ENCODE measurements around the gene MXRA8.

MXRA8 gene

GRCh38 chr1:1304331-1305299 lies 53.7 kb downstream of the MXRA8 start:
- H3K9me3 ChIP-seq (ENCODE audit: insufficient read depth, low read depth, low read length) = no peaks in the 10 kb centered on the region
- H3K36me3 ChIP-seq (ENCODE audit: insufficient read depth, low read depth, low read length) = no peaks in the 10 kb centered on the region
- peaks cover 8% of the 10 kb centered on the region; the same call in 1 of the 2 replicates for H3K27me3 ChIP-seq (ENCODE audit: insufficient read depth, low read length)
- H3K9ac ChIP-seq (ENCODE audit: low read depth, low read length) = peak overlapping the region; percentile 40; the same call in 1 of the 2 replicates
- H3K4me1 ChIP-seq (ENCODE audit: insufficient read depth, low read length) = peaks cover 11% of the 10 kb centered on the region
- H3K4me3 ChIP-seq (ENCODE audit: low read length) = peak overlapping the region; percentile 17; the same call in 1 of the 2 replicates
- no peak overlapping the region for H3K27ac ChIP-seq (ENCODE audit: low read length)

- H3K27ac ChIP-seq (ENCODE audit: low read length) = no peak overlapping the region
- H3K27me3 ChIP-seq (ENCODE audit: insufficient read depth, low read length) = peaks cover 8% of the 10 kb centered on the region; the same call in 1 of the 2 replicates
- H3K4me1 ChIP-seq (ENCODE audit: insufficient read depth, low read length) = peaks cover 11% of the 10 kb centered on the region
- H3K4me3 ChIP-seq (ENCODE audit: low read length) = no peak overlapping the region
- H3K36me3 ChIP-seq (ENCODE audit: insufficient read depth, low read depth, low read length) = no peaks in the 10 kb centered on the region
- H3K9me3 ChIP-seq (ENCODE audit: insufficient read depth, low read depth, low read length) = no peaks in the 10 kb centered on the region
- H3K9ac ChIP-seq (ENCODE audit: low read depth, low read length) = no peak overlapping the region
Measured at GRCh38 chr1:1303736-1304135, 54.6 kb downstream of the MXRA8 start.

- Histone ChIP-seq H3K27me3 (ENCODE audit: insufficient read depth, low read length) (peaks cover 8% of the 10 kb centered on the region; the same call in 1 of the 2 replicates), H3K9ac (ENCODE audit: low read depth, low read length) (no peak overlapping the region), H3K4me1 (ENCODE audit: insufficient read depth, low read length) (peaks cover 11% of the 10 kb centered on the region), H3K4me3 (ENCODE audit: low read length) (no peak overlapping the region), H3K27ac (ENCODE audit: low read length) (no peak overlapping the region), H3K9me3 (ENCODE audit: insufficient read depth, low read depth, low read length) (no peaks in the 10 kb centered on the region), H3K36me3 (ENCODE audit: insufficient read depth, low read depth, low read length) (no peaks in the 10 kb centered on the region)
Measured at GRCh38 chr1:1302951-1303509, 55.3 kb downstream of the MXRA8 start.

Measured in iPS-20b (cell line).